Keratinocyte (primary cell): ENCODE results near the gene PPP1R14B. TPM values are rescaled to one million over a fixed set of nuclear protein-coding genes. Genes with fewer than 3 reads are reported as not detected.

Source experiments
- DNase-seq: peaks from one replicate; pipeline ENCODE4 v3.0.0-alpha.2; 2011; ENCODE audit warnings: low read depth, missing footprints, low spot score
- FAIRE-seq: peaks from 2 replicates; lab custom pipeline; 2011; peaks lifted over from hg19 to GRCh38; lab: Jason Lieb, UNC
- H2AFZ ChIP-seq: 2 replicates; pipeline ENCODE4 v1.6.0; 2012; ENCODE audit warnings: low read length, control low read depth, inconsistent platforms; ENCODE audit not compliant: control insufficient read depth
- H3K27ac ChIP-seq: 2 replicates; pipeline ENCODE4 v1.5.1; 2011; ENCODE audit warnings: low read length; ENCODE audit not compliant: control insufficient read depth, insufficient read depth
- H3K27me3 ChIP-seq: 3 replicates; pipeline ENCODE4 v1.6.0; 2011; ENCODE audit warnings: low read length; ENCODE audit not compliant: control insufficient read depth, insufficient read depth; ENCODE audit errors: extremely low read depth
- H3K36me3 ChIP-seq, 2 experiments: 2 replicates in 1 of 2; 3 replicates in 1 of 2; pipeline ENCODE4 v1.5.1; 2011; ENCODE audit warnings: low read length in 2 of 2, mild to moderate bottlenecking in 1 of 2; ENCODE audit not compliant: control insufficient read depth in 2 of 2, insufficient read depth in 2 of 2; ENCODE audit errors: extremely low read depth in 1 of 2
- H3K4me1 ChIP-seq: 3 replicates; pipeline ENCODE4 v1.5.1; 2011; ENCODE audit warnings: low read length; ENCODE audit not compliant: control insufficient read depth, insufficient read depth; ENCODE audit errors: extremely low read depth
- H3K4me2 ChIP-seq: 3 replicates; pipeline ENCODE4 v1.6.0; 2011; ENCODE audit warnings: low read depth, low read length; ENCODE audit not compliant: control insufficient read depth, insufficient read depth; ENCODE audit errors: extremely low read depth
- H3K4me3 ChIP-seq, 3 experiments: fragments of 200-600 bp in 1 of 3; sonication (generic) in 1 of 3; 2 replicates in 2 of 3; 3 replicates in 1 of 3; pipeline ENCODE4 v1.5.1; 2011 to 2016; ENCODE audit warnings: low read length in 3 of 3, mild to moderate bottlenecking in 3 of 3, control low read depth in 2 of 3, inconsistent platforms in 1 of 3, low read depth in 1 of 3, mixed read lengths in 1 of 3, mixed run types in 1 of 3, moderate library complexity in 1 of 3; ENCODE audit not compliant: control insufficient read depth in 2 of 3, insufficient read depth in 2 of 3; ENCODE audit errors: extremely low read depth in 1 of 3
- H3K79me2 ChIP-seq: 2 replicates; pipeline ENCODE4 v1.6.0; 2012; ENCODE audit warnings: low read length; ENCODE audit not compliant: control insufficient read depth, insufficient read depth
- H3K9ac ChIP-seq: 3 replicates; pipeline ENCODE4 v1.6.0; 2011; ENCODE audit warnings: low read length; ENCODE audit not compliant: control insufficient read depth, insufficient read depth; ENCODE audit errors: extremely low read depth
- H3K9me1 ChIP-seq: 3 replicates; pipeline ENCODE4 v1.6.0; 2011; ENCODE audit warnings: low read length; ENCODE audit not compliant: control insufficient read depth, insufficient read depth; ENCODE audit errors: extremely low read depth
- H3K9me3 ChIP-seq: 2 replicates; pipeline ENCODE4 v1.5.1; 2012; ENCODE audit warnings: low read depth, low read length; ENCODE audit not compliant: control insufficient read depth
- H4K20me1 ChIP-seq: 3 replicates; pipeline ENCODE4 v1.6.0; 2011; ENCODE audit warnings: low read length; ENCODE audit not compliant: control insufficient read depth, insufficient read depth; ENCODE audit errors: extremely low read depth
- CTCF ChIP-seq, 3 experiments: IDR thresholded peaks in 1 of 3; conservative IDR thresholded peaks in 1 of 3; optimal IDR thresholded peaks in 1 of 3; 2 replicates in 2 of 3; 3 replicates in 1 of 3; pipeline versions ENCODE3 to v1.5.1; 2011; ENCODE audit warnings: low read length in 3 of 3, mild to moderate bottlenecking in 3 of 3, moderate library complexity in 2 of 3, control low read depth in 1 of 3, inconsistent platforms in 1 of 3; ENCODE audit not compliant: insufficient read depth in 2 of 3; ENCODE audit errors: extremely low read depth in 1 of 3
- EZH2 ChIP-seq: IDR thresholded peaks from one replicate; pipeline ENCODE4 v1.6.1; 2012; ENCODE audit warnings: inconsistent platforms, mild to moderate bottlenecking, low read length, moderate library complexity
- dilution Hi-C: fragments of 300-500 bp; cut with MboI; formaldehyde crosslinking; loops from one replicate; pipeline ENCODE4 v1.7.0; 2020; ENCODE audit warnings: low sequenced_read_pairs; ENCODE audit not compliant: extremely low pct_ligation_motif_present
- polyA plus RNA-seq, 5 experiments: library from polyadenylated mRNA; depleted of rRNA in 3 of 5; stranded (reverse) in 3 of 5; stranded (forward) in 1 of 5; unstranded in 1 of 5; fragments of >200 nt; gene quantifications; 1 replicate in 1 of 5; 2 replicates in 3 of 5; 3 replicates in 1 of 5; pipeline versions ENCODE4 v1.2.1 to v1.2.3, GENCODE V29; 2011 to 2012; ENCODE audit warnings: missing spikeins in 2 of 5, low read depth in 1 of 5, low replicate concordance in 1 of 5

Gene PPP1R14B
- polyA plus RNA-seq, 1 donor (not counting 4 experiments of a cell fraction or from before 2014, with no cell fraction given) = 208 TPM

- H3K36me3 ChIP-seq = peaks cover 35 to 50% of the 10 kb centered on the region in 2 experiments
- no peak overlapping the region for H3K9ac ChIP-seq
- FAIRE-seq = peak; percentile 63
Observed at GRCh38 chr11:64204464-64204989, 42.2 kb downstream of the PPP1R14B start.

GRCh38 chr11:64204080-64204440 lies 42.7 kb downstream of the PPP1R14B start:
- Histone ChIP-seq H3K36me3 (peaks cover 35 to 52% of the 10 kb centered on the region in 2 experiments), H3K79me2 (no peaks in the 10 kb centered on the region), H4K20me1 (peaks cover 17% of the 10 kb centered on the region), H3K27ac (no peak overlapping the region), H3K9me3 (no peaks in the 10 kb centered on the region), H3K9me1 (no peaks in the 10 kb centered on the region), H3K27me3 (no peaks in the 10 kb centered on the region), H2AFZ (no peak overlapping the region), H3K4me2 (no peak overlapping the region), H3K4me3 (no peak overlapping the region), H3K4me1 (no peaks in the 10 kb centered on the region), H3K9ac (no peak overlapping the region)
- no peak for FAIRE-seq
- no peak for TF ChIP-seq CTCF (optimal IDR thresholded peaks at IDR 0.05 in 1 of 3, IDR thresholded peaks at IDR 0.05 in 1 of 3, conservative IDR thresholded peaks at IDR 0.05 in 1 of 3; ENCODE audit: extremely low read depth in 1 of 3, insufficient read depth in 2 of 3, low read length in 3 of 3)
- TF ChIP-seq EZH2 = no peak
- dilution Hi-C loops = no loop called here
- no peak for DNase-seq

More at GRCh38 chr11:64204464-64204989, 42.2 kb downstream of the PPP1R14B start:
- Histone ChIP-seq H3K27me3 (no peaks in the 10 kb centered on the region), H3K79me2 (no peaks in the 10 kb centered on the region), H3K9me3 (no peaks in the 10 kb centered on the region), H3K4me2 (no peak overlapping the region), H3K4me1 (no peaks in the 10 kb centered on the region), H3K9me1 (no peaks in the 10 kb centered on the region), H2AFZ (no peak overlapping the region), H3K27ac (no peak overlapping the region), H4K20me1 (peaks cover 17% of the 10 kb centered on the region), H3K4me3 (no peak overlapping the region)
- TF ChIP-seq CTCF (optimal IDR thresholded peaks at IDR 0.05 in 1 of 3, IDR thresholded peaks at IDR 0.05 in 1 of 3, conservative IDR thresholded peaks at IDR 0.05 in 1 of 3; ENCODE audit: extremely low read depth in 1 of 3, insufficient read depth in 2 of 3, low read length in 3 of 3) (peak; percentile 82 to 88 (median 86)), EZH2 (no peak)
- DNase-seq = peak; percentile 75
- dilution Hi-C loops = no loop called here
